Measurements from ENCODE around the gene PYGB.

The PYGB gene

GRCh38 chr20:25247956-25248785 is at the start of gene PYGB:
Gene PYGB (plus strand): TSS chr20:25248085. CDS start chr20:25248179, 94 bp downstream.
- POLR2A ChIA-PET = interaction anchor here (0.7 to 2.1 kb wide), 15 partner anchors 9 to 188 kb away, joined by 3 to 17 read pairs (median 4); no protein-coding TSS in a partner anchor
- H3K9me3 ChIP-seq (ENCODE audit: control insufficient read depth, insufficient read depth, low read depth, low read length) = no peaks in the 10 kb centered on the region
- peak within 1 kb of the TSS; percentile 87 for H3K27ac ChIP-seq (ENCODE audit: extremely low read depth, low read depth, low read length)
- no peaks in the 10 kb centered on the region for H3K36me3 ChIP-seq (ENCODE audit: control insufficient read depth in 2 of 2, insufficient read depth in 1 of 2, low read length in 2 of 2)
- CTCF ChIA-PET = interaction anchor here (1.1 to 2.7 kb wide), 3 partner anchors 12 to 70 kb away, joined by 3 to 20 read pairs (median 4); no protein-coding TSS in a partner anchor
- H3K4me1 ChIP-seq (ENCODE audit: control insufficient read depth, insufficient read depth, low read length) = peaks cover 23% of the 10 kb centered on the region
- peak within 1 kb of the TSS; percentile 87 for H3K4me3 ChIP-seq (ENCODE audit: low read depth, low read length)
- TF ChIP-seq GLIS2 (tag by site-specific recombination; IDR thresholded peaks at IDR 0.05) (peak; percentile 57), ZNF133 (tag by site-specific recombination; IDR thresholded peaks at IDR 0.05) (0 out of 2 replicates have a peak, but pooled peaks have one; percentile 15), ZNF214 (tag by site-specific recombination; IDR thresholded peaks at IDR 0.05; ENCODE audit: borderline replicate concordance) (no peak), PRDM6 (tag by site-specific recombination; IDR thresholded peaks at IDR 0.05) (no peak), ZXDB (tag by site-specific recombination; IDR thresholded peaks at IDR 0.05) (peak; percentile 73), KLF8 (tag by site-specific recombination; IDR thresholded peaks at IDR 0.05) (peak; percentile 86; the same call in 1 of the 2 replicates), GLIS1 (tag by site-specific recombination; IDR thresholded peaks at IDR 0.05) (peak; percentile 30), ZNF501 (tag by site-specific recombination; IDR thresholded peaks at IDR 0.05) (0 out of 2 replicates have a peak, but pooled peaks have one; percentile 23), INSM2 (tag by site-specific recombination; IDR thresholded peaks at IDR 0.05) (peak; percentile 82), ZNF335 (tag by site-specific recombination; conservative IDR thresholded peaks at IDR 0.05) (peak; percentile 92), ZNF391 (tag by site-specific recombination; IDR thresholded peaks at IDR 0.05; ENCODE audit: borderline replicate concordance, low read depth) (peak; percentile 91; the same call in 1 of the 2 replicates), PRDM1 (tag by site-specific recombination; IDR thresholded peaks at IDR 0.05) (0 out of 2 replicates have a peak, but pooled peaks have one; percentile 44), ZNF366 (tag by site-specific recombination; conservative IDR thresholded peaks at IDR 0.05) (peak; percentile 53), PRDM4 (tag by site-specific recombination; IDR thresholded peaks at IDR 0.05) (peak; percentile 63), REPIN1 (tag by site-specific recombination; IDR thresholded peaks at IDR 0.05; ENCODE audit: low read depth) (no peak; the same call in 1 of the 2 replicates), ZNF488 (tag by site-specific recombination; IDR thresholded peaks at IDR 0.05) (no peak), SP3 (tag by site-specific recombination; IDR thresholded peaks at IDR 0.05) (peak; percentile 52), KLF16 (tag by site-specific recombination; IDR thresholded peaks at IDR 0.05) (peak; percentile 88), KLF17 (tag by site-specific recombination; IDR thresholded peaks at IDR 0.05) (peak; percentile 74), SCRT2 (tag by site-specific recombination; IDR thresholded peaks at IDR 0.05) (no peak), ZSCAN4 (tag by site-specific recombination; IDR thresholded peaks at IDR 0.05) (no peak), PBX3 (CRISPR knock-in tag; IDR thresholded peaks at IDR 0.05) (peak; percentile 53; the same call in 1 of the 2 replicates), KLF7 (tag by site-specific recombination; IDR thresholded peaks at IDR 0.05; ENCODE audit: borderline replicate concordance) (peak; percentile 75; the same call in 1 of the 2 replicates), ZIC2 (tag by site-specific recombination; IDR thresholded peaks at IDR 0.05) (peak; percentile 79), ZNF362 (tag by site-specific recombination; IDR thresholded peaks at IDR 0.05) (no peak)
